Stomach smooth muscle (tissue), 2 donors: ENCODE results near the gene AP1M2.
"Not testable (repeated sequence)": the region's sequence is repeated elsewhere in the genome, so short reads cannot be mapped to it uniquely, and the experiment has no call there.

Experiments
- H3K27ac ChIP-seq: one replicate; pipeline ENCODE4 v1.7.0; 2013; ENCODE audit warnings: mild to moderate bottlenecking, low read length, inconsistent platforms
- H3K27me3 ChIP-seq, 2 donors: one replicate each; pipeline ENCODE4 v1.7.0; 2013; ENCODE audit warnings: low read length in 2 of 2; ENCODE audit not compliant: insufficient read depth in 2 of 2, control insufficient read depth in 1 of 2
- H3K36me3 ChIP-seq, 2 donors: one replicate each; pipeline ENCODE4 v1.7.0; 2013; ENCODE audit warnings: low read length in 2 of 2; ENCODE audit not compliant: control insufficient read depth in 2 of 2, insufficient read depth in 2 of 2
- H3K4me1 ChIP-seq: one replicate; pipeline ENCODE4 v1.7.0; 2013; ENCODE audit warnings: low read length; ENCODE audit not compliant: control insufficient read depth, insufficient read depth
- H3K4me3 ChIP-seq, 2 donors: one replicate each; pipeline ENCODE4 v1.7.0; 2013; ENCODE audit warnings: low read length in 2 of 2
- H3K9ac ChIP-seq, 2 donors: one replicate each; pipeline ENCODE4 v1.7.0; 2013; ENCODE audit warnings: low read length in 2 of 2, mild to moderate bottlenecking in 1 of 2
- H3K9me3 ChIP-seq, 2 donors: one replicate each; pipeline ENCODE4 v1.7.0; 2013; ENCODE audit warnings: low read length in 2 of 2; ENCODE audit not compliant: control insufficient read depth in 2 of 2
- donor health status: healthy.
- donor health status: Pancreatic carcinoma.

Gene AP1M2

DNA sequence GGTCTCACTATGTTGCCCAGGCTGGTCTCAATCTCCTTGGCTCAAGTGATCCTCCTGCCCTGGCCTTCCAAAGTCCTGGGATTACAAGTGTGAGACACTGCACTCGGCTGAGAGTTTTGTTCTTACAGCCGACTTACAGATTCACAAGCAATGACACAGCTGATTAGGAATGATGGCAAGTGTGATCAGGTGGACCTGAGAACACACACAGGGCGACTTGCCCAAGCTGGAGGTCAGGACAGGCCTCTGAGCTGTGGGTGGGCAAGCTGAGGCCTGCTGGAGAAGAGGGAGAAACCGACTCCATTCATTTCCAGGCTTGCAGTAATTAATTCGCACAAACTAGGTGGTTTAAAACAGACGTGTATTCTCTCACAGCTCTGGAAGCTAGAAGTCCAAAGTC, 51.5 kb downstream of the AP1M2 start:
- Histone ChIP-seq H3K4me1 (no peaks in the 10 kb centered on the region), H3K27me3 (no peaks in the 10 kb centered on the region), H3K9ac (no peak overlapping the region), H3K4me3 (no peak overlapping the region), H3K27ac (no peak overlapping the region), H3K9me3 (peaks cover 0 to 4% of the 10 kb centered on the region in 2 donors), H3K36me3 (no peaks in the 10 kb centered on the region)

DNA sequence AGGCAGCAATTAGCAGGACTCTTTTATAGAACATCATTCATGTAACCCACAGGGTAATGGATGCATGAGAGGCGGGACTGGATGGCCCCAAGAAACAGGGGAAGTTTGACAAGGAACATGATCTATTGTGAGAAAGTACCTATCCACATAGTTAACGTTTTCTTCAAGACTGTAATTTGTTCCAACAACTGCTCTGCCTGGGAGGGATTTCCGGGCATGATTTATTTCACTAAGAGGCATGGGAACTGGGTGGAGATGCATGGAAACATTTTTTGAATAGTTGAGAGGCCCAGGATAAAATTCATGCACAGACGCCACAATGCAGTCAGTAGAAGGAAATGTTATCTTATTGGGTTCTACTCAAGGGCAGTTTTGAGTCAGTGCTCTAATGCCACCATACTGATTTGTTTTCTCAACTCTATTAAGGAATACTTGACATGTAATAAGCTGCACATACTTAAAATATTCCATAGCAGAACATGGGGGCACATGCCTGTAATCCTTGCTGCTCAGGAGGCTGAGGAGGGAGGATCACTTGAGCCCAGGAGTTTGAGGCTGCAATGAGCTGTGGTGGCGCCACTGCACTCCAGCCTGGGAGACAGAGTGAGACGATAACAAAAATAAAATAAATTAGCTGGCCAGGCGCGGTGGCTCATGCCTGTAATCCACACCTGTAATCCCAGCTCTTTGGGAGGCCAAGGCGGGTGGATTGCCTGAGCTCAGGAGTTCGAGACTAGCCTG, 53.3 kb downstream of the AP1M2 start:
- Histone ChIP-seq H3K9me3 (peaks cover 0 to 4% of the 10 kb centered on the region in 2 donors), H3K27ac (no peak overlapping the region), H3K9ac (no peak overlapping the region), H3K27me3 (no peaks in the 10 kb centered on the region), H3K36me3 (no peaks in the 10 kb centered on the region), H3K4me3 (no peak overlapping the region), H3K4me1 (no peaks in the 10 kb centered on the region)

DNA sequence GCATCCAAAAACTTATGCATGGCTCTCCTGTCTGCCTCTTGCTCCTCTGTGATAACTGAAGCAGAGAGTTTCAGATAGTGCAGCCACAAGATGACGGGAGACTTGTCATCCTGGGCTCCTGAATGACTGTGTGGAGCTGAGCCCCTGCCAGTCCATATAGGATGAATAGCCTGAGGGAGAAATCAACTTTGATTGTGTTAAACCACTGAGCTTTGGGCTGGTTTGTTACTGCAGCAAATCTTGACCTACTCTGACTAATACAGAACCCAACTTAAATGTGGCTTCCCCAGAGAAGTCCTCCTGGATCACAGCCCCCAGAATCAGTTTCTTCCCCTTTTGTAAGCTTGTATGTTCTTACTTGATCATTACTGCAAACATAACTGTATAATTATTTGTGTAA, 54.7 kb downstream of the AP1M2 start:
- Histone ChIP-seq H3K4me3 (no peak overlapping the region), H3K9me3 (peaks cover 0 to 4% of the 10 kb centered on the region in 2 donors), H3K27me3 (no peaks in the 10 kb centered on the region), H3K4me1 (no peaks in the 10 kb centered on the region), H3K9ac (no peak overlapping the region), H3K36me3 (no peaks in the 10 kb centered on the region), H3K27ac (no peak overlapping the region)

DNA sequence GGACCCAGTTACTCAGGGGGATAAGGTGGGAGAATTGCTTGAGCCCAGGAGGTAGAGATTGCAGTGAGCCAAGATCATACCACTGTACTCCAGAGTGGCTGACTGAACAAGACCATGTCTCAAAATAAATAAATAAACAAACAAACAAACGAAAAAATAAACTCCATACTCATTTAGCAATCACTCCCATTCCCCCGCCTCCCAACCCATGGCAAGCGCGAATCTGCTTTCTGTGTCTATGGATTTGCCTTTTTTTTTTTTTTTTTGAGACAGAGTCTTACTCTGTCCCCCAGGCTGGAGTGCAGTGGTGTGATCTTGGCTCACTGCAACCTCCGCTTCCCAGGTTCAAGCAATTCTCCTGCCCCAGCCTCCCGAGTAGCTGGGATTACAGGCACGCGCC, 60.2 kb downstream of the AP1M2 start:
- H3K36me3 ChIP-seq, H3K27ac ChIP-seq, H3K4me1 ChIP-seq, H3K9me3 ChIP-seq, H3K4me3 ChIP-seq, H3K27me3 ChIP-seq, H3K9ac ChIP-seq: not testable (repeated sequence)

DNA sequence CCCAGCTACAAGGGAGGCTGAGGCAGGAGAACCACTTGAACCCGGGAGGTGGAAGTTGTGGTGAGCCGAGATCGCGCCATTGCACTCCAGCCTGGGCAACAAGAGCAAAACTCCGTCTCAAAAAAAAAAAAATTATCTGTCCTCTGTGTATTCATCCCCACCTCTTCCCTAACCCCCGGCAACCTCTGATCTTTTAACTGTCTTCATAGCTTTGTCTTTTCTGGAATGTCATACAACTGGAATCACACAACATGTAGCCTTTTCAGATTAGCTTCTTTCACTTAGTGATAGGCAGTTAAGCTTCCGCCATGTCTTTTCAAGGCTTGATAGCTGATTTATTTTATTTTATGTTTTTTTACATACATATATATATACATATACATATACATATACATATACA, 61.5 kb downstream of the AP1M2 start:
- Histone ChIP-seq H3K4me1 (no peaks in the 10 kb centered on the region), H3K4me3 (no peak overlapping the region), H3K27me3 (peaks cover under 1 to 3% of the 10 kb centered on the region in 2 donors), H3K9ac (no peak overlapping the region), H3K27ac (no peak overlapping the region), H3K36me3 (no peaks in the 10 kb centered on the region), H3K9me3 (no peaks in the 10 kb centered on the region)

DNA sequence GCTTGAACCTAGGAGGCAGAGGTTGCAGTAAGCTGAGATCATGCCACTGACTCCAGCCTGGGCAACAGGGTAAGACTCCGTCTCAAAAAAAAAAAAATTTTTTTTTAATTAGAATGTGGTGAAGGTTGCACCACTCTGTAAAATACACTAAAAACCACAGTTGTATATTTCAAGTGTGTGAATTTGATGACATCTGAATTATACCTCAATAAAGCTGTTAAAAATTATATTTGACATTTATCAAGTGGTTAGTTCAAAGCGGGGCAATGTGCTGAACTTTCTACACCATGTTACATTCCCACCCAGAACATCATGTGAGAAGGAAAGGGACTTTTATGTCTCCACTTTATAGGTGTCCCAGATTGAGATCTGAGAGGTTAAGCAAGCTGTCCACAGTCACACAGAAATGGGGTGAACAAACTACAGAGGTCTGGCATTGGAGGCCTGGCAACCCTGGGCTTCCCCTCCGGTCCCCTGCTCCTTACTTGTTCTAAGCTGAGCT, 63.9 kb downstream of the AP1M2 start:
- Histone ChIP-seq H3K36me3 (no peaks in the 10 kb centered on the region), H3K27ac (no peak overlapping the region), H3K9ac (no peak overlapping the region), H3K4me3 (no peak overlapping the region), H3K27me3 (peaks cover 22 to 23% of the 10 kb centered on the region in 2 donors), H3K9me3 (no peaks in the 10 kb centered on the region), H3K4me1 (peaks cover 5% of the 10 kb centered on the region)
